Trophoblast cell (in vitro differentiated cells and primary cell): ENCODE data around the gene HNRNPA1.

Experiments
- DNase-seq, 2 donors: peaks; one replicate each; pipeline ENCODE4 v3.0.0-alpha.2; 2016
- H2AFZ ChIP-seq: 2 replicates; pipeline ENCODE4 v1.6.1; 2013; ENCODE audit warnings: low read length, moderate library complexity, mild to moderate bottlenecking; ENCODE audit not compliant: insufficient read depth, poor library complexity
- H2AK5ac ChIP-seq: 2 replicates; pipeline ENCODE4 v1.6.1; 2013; ENCODE audit warnings: mild to moderate bottlenecking, low read length
- H2BK120ac ChIP-seq: 2 replicates; pipeline ENCODE4 v1.6.1; 2013; ENCODE audit warnings: low read length, mild to moderate bottlenecking, moderate library complexity; ENCODE audit not compliant: insufficient read depth, poor library complexity
- H2BK12ac ChIP-seq: 2 replicates; pipeline ENCODE4 v1.6.1; 2013; ENCODE audit warnings: mild to moderate bottlenecking, low read length, moderate library complexity
- H2BK5ac ChIP-seq: 2 replicates; pipeline ENCODE4 v1.6.1; 2013; ENCODE audit warnings: low read length, low read depth, moderate library complexity, mild to moderate bottlenecking; ENCODE audit not compliant: poor library complexity
- H3K14ac ChIP-seq: 2 replicates; pipeline ENCODE4 v1.6.1; 2013; ENCODE audit warnings: mild to moderate bottlenecking, low read length
- H3K18ac ChIP-seq: 2 replicates; pipeline ENCODE4 v1.6.1; 2013; ENCODE audit warnings: mild to moderate bottlenecking, low read length
- H3K23ac ChIP-seq: 2 replicates; pipeline ENCODE4 v1.6.1; 2013; ENCODE audit warnings: low read length
- H3K27ac ChIP-seq: 2 replicates; pipeline ENCODE4 v1.5.1; 2013; ENCODE audit warnings: low read depth, mild to moderate bottlenecking, inconsistent platforms, low read length, moderate library complexity
- H3K27me3 ChIP-seq: 2 replicates; pipeline ENCODE4 v1.6.1; 2013; ENCODE audit warnings: inconsistent platforms, mild to moderate bottlenecking, low read length, moderate library complexity; ENCODE audit not compliant: insufficient read depth
- H3K36me3 ChIP-seq, 2 experiments: 1 replicate in 1 of 2; 2 replicates in 1 of 2; pipeline ENCODE4 v1.6.1; 2013; ENCODE audit warnings: low read length in 2 of 2, mild to moderate bottlenecking in 2 of 2, moderate library complexity in 1 of 2; ENCODE audit not compliant: insufficient read depth in 2 of 2, control insufficient read depth in 1 of 2
- H3K4ac ChIP-seq: 2 replicates; pipeline ENCODE4 v1.6.1; 2013; ENCODE audit warnings: low read depth, mild to moderate bottlenecking, low read length, moderate library complexity
- H3K4me1 ChIP-seq, 2 experiments: 1 replicate in 1 of 2; 2 replicates in 1 of 2; pipeline ENCODE4 v1.6.1; 2013; ENCODE audit warnings: low read length in 2 of 2, mild to moderate bottlenecking in 2 of 2, moderate library complexity in 1 of 2; ENCODE audit not compliant: insufficient read depth in 2 of 2, control insufficient read depth in 1 of 2
- H3K4me2 ChIP-seq: 2 replicates; pipeline ENCODE4 v1.6.1; 2013; ENCODE audit warnings: inconsistent platforms, mild to moderate bottlenecking, low read length, moderate library complexity
- H3K4me3 ChIP-seq: 2 replicates; pipeline ENCODE4 v1.5.1; 2013; ENCODE audit warnings: mild to moderate bottlenecking, low read depth, low read length, inconsistent platforms
- H3K79me1 ChIP-seq: one replicate; pipeline ENCODE4 v1.6.1; 2013; ENCODE audit warnings: low read length
- H3K79me2 ChIP-seq: 2 replicates; pipeline ENCODE4 v1.6.1; 2013; ENCODE audit warnings: low read length, mild to moderate bottlenecking; ENCODE audit not compliant: control insufficient read depth, insufficient read depth, poor library complexity
- H3K9ac ChIP-seq: 2 replicates; pipeline ENCODE4 v1.6.1; 2013; ENCODE audit warnings: mild to moderate bottlenecking, low read length
- H3K9me3 ChIP-seq: 2 replicates; pipeline ENCODE4 v1.6.1; 2013; ENCODE audit warnings: low read depth, mild to moderate bottlenecking, control low read depth, inconsistent platforms, low read length; ENCODE audit not compliant: insufficient read depth
- H4K12ac ChIP-seq: 2 replicates; pipeline ENCODE4 v1.6.1; 2013; ENCODE audit warnings: low read depth, mild to moderate bottlenecking, low read length, moderate library complexity
- H4K8ac ChIP-seq: 2 replicates; pipeline ENCODE4 v1.6.1; 2013; ENCODE audit warnings: low read depth, mild to moderate bottlenecking, low read length, moderate library complexity
- H4K91ac ChIP-seq: one replicate; pipeline ENCODE4 v1.6.1; 2013; ENCODE audit warnings: low read depth, mild to moderate bottlenecking, low read length, moderate library complexity
- WGBS: extraction: QIAGEN DNeasy Blood & Tissue Kit; methylation state at CpG from one replicate; pipeline ENCODE4 v1.1.7; 2013; ENCODE audit warnings: missing lambda C conversion rate; ENCODE audit not compliant: insufficient read length, insufficient coverage; ENCODE audit errors: extremely low coverage; 5-methylcytosine and 5-hydroxymethylcytosine counted together

Gene HNRNPA1

GRCh38 chr12:54249489-54249888, 31.0 kb upstream of the HNRNPA1 start:
- WGBS = no CpG with 5 or more reads among the region's 5 CpGs
- Histone ChIP-seq H3K4ac (no peak overlapping the region), H3K4me2 (no peak overlapping the region), H3K9me3 (no peaks in the 10 kb centered on the region), H3K4me3 (no peak overlapping the region), H2AFZ (no peak overlapping the region), H3K14ac (no peak overlapping the region), H3K79me2 (no peaks in the 10 kb centered on the region), H3K36me3 (peaks cover 29 to 30% of the 10 kb centered on the region in 2 experiments), H2BK12ac (no peak overlapping the region), H2BK120ac (no peak overlapping the region), H3K18ac (no peak overlapping the region), H3K23ac (no peak overlapping the region), H2BK5ac (no peak overlapping the region), H4K91ac (no peak overlapping the region), H4K12ac (no peak overlapping the region), H3K9ac (no peak overlapping the region), H3K27me3 (no peaks in the 10 kb centered on the region), H3K27ac (no peak overlapping the region), H4K8ac (no peak overlapping the region), H3K4me1 (no peaks in the 10 kb centered on the region), H2AK5ac (no peak overlapping the region), H3K79me1 (no peaks in the 10 kb centered on the region)
- no peak for DNase-seq

GRCh38 chr12:54251667-54252284, 28.8 kb upstream of the HNRNPA1 start:
- Histone ChIP-seq H3K23ac (no peak overlapping the region), H2BK120ac (no peak overlapping the region), H3K27me3 (no peaks in the 10 kb centered on the region), H4K8ac (no peak overlapping the region), H3K79me2 (peaks cover 3% of the 10 kb centered on the region), H3K18ac (no peak overlapping the region), H3K4me2 (no peak overlapping the region), H3K27ac (no peak overlapping the region), H3K4me1 (peaks cover 2% of the 10 kb centered on the region in 2 experiments), H3K36me3 (peaks cover 29 to 32% of the 10 kb centered on the region in 2 experiments), H2BK12ac (no peak overlapping the region), H2AK5ac (no peak overlapping the region), H3K9ac (no peak overlapping the region), H3K9me3 (no peaks in the 10 kb centered on the region), H3K4me3 (no peak overlapping the region), H3K14ac (no peak overlapping the region), H2BK5ac (no peak overlapping the region), H4K12ac (no peak overlapping the region), H3K79me1 (peaks cover 2% of the 10 kb centered on the region), H4K91ac (no peak overlapping the region), H3K4ac (no peak overlapping the region), H2AFZ (no peak overlapping the region)
- peak; percentile 9 to 81 for DNase-seq
- WGBS = no CpG with 5 or more reads among the region's 1 CpG

- peaks cover 11% of the 10 kb centered on the region for H3K79me1 ChIP-seq
- H3K9me3 ChIP-seq = no peaks in the 10 kb centered on the region
- H3K36me3 ChIP-seq = peaks cover 24 to 26% of the 10 kb centered on the region in 2 experiments
- no peak overlapping the region for H2AFZ ChIP-seq
- WGBS = no CpG with 5 or more reads among the region's 4 CpGs
- H3K4me2 ChIP-seq = no peak overlapping the region
- H2BK120ac ChIP-seq = no peak overlapping the region
- no peak overlapping the region for H2BK5ac ChIP-seq
- no peak overlapping the region for H3K14ac ChIP-seq
- H4K12ac ChIP-seq = no peak overlapping the region
- no peak for DNase-seq
- H4K91ac ChIP-seq = no peak overlapping the region
- H3K4me1 ChIP-seq = peaks cover 6 to 11% of the 10 kb centered on the region in 2 experiments
- no peak overlapping the region for H2AK5ac ChIP-seq
- H3K9ac ChIP-seq = no peak overlapping the region
- no peak overlapping the region for H3K27ac ChIP-seq
- H3K27me3 ChIP-seq = no peaks in the 10 kb centered on the region
- no peak overlapping the region for H4K8ac ChIP-seq
- H3K79me2 ChIP-seq = peaks cover 4% of the 10 kb centered on the region
- peak overlapping the region; percentile 54 for H3K18ac ChIP-seq
- peak overlapping the region; percentile 31 for H3K4ac ChIP-seq
- H2BK12ac ChIP-seq = no peak overlapping the region
- no peak overlapping the region for H3K4me3 ChIP-seq
- H3K23ac ChIP-seq = no peak overlapping the region
These were observed 27.3 kb upstream of the HNRNPA1 start for GRCh38 chr12:54253240-54253639.

- DNase-seq = peak; percentile 34 to 71
- WGBS = no CpG with 5 or more reads among the region's 8 CpGs
- Histone ChIP-seq H3K9me3 (no peaks in the 10 kb centered on the region), H4K12ac (no peak overlapping the region), H3K4me3 (no peak overlapping the region), H3K4ac (no peak overlapping the region), H2BK12ac (peak overlapping the region; percentile 98), H3K18ac (peak overlapping the region; percentile 93), H3K27me3 (no peaks in the 10 kb centered on the region), H4K91ac (peak overlapping the region; percentile 75), H2BK5ac (peak overlapping the region; percentile 88), H2BK120ac (peak overlapping the region; percentile 75), H3K27ac (peak overlapping the region; percentile 98), H3K4me1 (peaks cover 6 to 13% of the 10 kb centered on the region in 2 experiments), H3K4me2 (peak overlapping the region; percentile 22), H4K8ac (no peak overlapping the region), H3K23ac (no peak overlapping the region), H2AK5ac (peak overlapping the region; percentile 90), H3K79me2 (peaks cover 4% of the 10 kb centered on the region), H2AFZ (no peak overlapping the region), H3K9ac (no peak overlapping the region), H3K79me1 (peaks cover 28% of the 10 kb centered on the region), H3K36me3 (peaks cover 16 to 20% of the 10 kb centered on the region in 2 experiments), H3K14ac (peak overlapping the region; percentile 90)
These were observed 23.2 kb upstream of the HNRNPA1 start for GRCh38 chr12:54257332-54257731.
